Measurements from ENCODE around the gene MAGEA6.

DNA sequence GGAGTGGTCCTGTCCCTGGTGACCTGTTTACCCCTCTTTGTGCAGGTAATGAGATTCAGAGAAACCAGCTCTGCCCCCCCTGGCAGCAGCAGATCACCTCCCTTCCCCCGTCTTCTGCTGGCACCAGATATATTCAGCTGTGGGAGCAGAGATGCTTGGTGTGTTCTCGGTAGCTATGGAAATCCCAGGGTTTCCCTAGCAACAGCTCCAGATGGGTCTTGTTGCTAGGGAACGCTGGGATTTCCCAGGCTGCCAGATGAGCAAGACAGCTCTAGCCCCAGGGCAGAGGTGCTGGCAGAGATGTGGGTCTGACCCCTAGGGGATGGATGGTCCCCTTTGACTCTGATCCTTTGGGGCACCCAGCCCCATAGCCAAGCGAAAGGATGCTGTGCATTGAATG, 40.9 kb upstream of the MAGEA6 start:
- TF ChIP-seq SUZ12 (IDR thresholded peaks at IDR 0.05; ENCODE audit: extremely low read depth, insufficient read depth, insufficient read length) (no peak), ZNF274 (IDR thresholded peaks at IDR 0.05; ENCODE audit: low read depth, low read length) (no peak)

Measured in NT2/D1 (cell line).